Cardiac septum (tissue), 1 donor: ENCODE data around the gene SNRNP40. TPM values are rescaled to one million over a fixed set of nuclear protein-coding genes. Genes with fewer than 3 reads are reported as not detected.

Experiments used
- DNase-seq: peaks from one replicate; pipeline ENCODE4 v3.0.0-alpha.2; 2020; ENCODE audit warnings: low spot score
- intact Hi-C: fragments of 100-400 bp; cut with DNase I; formaldehyde crosslinking; loops from one replicate; pipeline ENCODE4 v1.14.0; 2022
- long read RNA-seq: library from polyadenylated mRNA; unstranded; transcript quantifications from one replicate; pipeline ENCODE4 v2.0.0, GENCODE V29; 2021
- total RNA-seq: library from RNA; stranded (reverse); fragmentation: NEBNext Ultra II Directional; extraction: Animal tissue kit (Norgen Biotek cat#: 25700); gene quantifications from one replicate; pipeline ENCODE4 v1.2.1, GENCODE V29; 2021
- donor health status: DM: no; HTN: no; CAD: no.

SNRNP40 gene
- 21.6 TPM for total RNA-seq
- long read RNA-seq, transcript SNRNP40-201 (10 exons, 1,597 nt), result major isoform, 21 of 289 reads
- long read RNA-seq, partial matches to known transcripts, result 8 of 289 reads
- long read RNA-seq, other reads (novel, unspliced or antisense), result 260 of 289 reads

DNA sequence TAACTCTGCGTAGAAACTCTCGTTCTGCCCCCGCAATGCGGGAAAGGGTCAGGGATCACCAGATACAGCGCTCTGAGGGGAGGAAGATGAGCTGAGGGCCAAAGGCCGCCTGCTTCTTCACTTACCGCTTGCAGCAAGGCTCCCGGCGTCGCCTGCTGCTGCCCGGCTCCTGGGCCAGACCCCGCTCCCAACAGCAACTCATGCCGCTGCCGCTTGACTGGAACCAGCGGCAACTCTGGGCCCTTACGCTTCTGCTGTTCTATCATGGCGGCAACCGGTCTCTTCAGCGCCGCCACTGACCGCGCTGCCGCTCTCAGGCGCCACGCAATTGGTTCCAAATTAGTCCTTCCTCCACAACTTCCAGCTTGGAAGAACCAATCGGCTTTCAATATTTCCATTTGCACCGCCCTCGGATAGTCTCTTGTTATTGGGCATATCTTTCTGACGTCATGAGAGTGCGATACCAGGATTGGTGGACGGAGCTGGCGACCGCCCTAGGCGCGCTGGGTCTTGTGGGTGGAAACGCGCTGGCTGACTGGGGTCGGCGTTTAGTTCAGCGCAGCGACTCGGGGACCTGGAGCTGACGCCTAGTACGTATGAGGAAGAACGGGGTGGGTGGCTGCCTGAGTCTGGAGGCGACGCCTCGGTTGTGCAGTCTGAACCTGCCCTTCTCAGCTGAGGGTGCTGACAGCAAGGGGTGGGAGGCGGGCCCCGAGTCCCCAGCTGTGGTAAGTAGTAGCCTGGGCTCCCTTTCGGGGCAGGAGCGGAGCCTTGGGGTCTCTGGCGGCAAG lies at the start of gene SNRNP40, which contains the start of gene ZCCHC17:
Gene SNRNP40 (minus strand): TSS at position 303 of the 791 bp plus-strand sequence. CDS start 37 bp downstream, at position 266.
Gene ZCCHC17 (plus strand): TSS at position 547 of the 791 bp plus-strand sequence. CDS start 13,067 bp downstream, outside the sequence.
- intact Hi-C loops, result loop anchor here (10.0 kb wide), 1 partner anchor 232 kb away; the partner anchor contains the start of gene PUM1
- peak; percentile 96 for DNase-seq

DNA sequence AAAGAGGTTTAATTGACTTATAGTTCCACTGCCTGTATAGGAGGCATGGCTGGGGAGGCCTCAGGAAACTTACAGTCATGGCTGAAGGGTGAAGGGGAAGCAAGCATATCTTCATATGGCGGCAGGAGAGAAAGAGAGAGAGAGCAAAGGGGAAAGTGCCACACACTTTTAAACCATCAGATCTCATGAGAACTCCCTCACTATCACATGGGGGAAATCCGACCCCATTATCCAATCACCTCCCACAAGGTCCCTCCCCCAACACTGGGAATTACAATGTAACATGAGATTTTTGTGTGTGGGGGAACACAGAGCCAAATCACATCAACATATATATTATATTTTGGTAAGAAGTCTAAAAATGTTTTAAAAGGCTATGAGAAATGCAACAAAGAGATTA lies 49.0 kb upstream of the SNRNP40 start:
- intact Hi-C loops, result no loop called here
- no peak for DNase-seq

- DNase-seq, result no peak
- intact Hi-C loops, result no loop called here
Measured at GRCh38 chr1:31344503-31344902, 47.9 kb upstream of the SNRNP40 start.

DNA sequence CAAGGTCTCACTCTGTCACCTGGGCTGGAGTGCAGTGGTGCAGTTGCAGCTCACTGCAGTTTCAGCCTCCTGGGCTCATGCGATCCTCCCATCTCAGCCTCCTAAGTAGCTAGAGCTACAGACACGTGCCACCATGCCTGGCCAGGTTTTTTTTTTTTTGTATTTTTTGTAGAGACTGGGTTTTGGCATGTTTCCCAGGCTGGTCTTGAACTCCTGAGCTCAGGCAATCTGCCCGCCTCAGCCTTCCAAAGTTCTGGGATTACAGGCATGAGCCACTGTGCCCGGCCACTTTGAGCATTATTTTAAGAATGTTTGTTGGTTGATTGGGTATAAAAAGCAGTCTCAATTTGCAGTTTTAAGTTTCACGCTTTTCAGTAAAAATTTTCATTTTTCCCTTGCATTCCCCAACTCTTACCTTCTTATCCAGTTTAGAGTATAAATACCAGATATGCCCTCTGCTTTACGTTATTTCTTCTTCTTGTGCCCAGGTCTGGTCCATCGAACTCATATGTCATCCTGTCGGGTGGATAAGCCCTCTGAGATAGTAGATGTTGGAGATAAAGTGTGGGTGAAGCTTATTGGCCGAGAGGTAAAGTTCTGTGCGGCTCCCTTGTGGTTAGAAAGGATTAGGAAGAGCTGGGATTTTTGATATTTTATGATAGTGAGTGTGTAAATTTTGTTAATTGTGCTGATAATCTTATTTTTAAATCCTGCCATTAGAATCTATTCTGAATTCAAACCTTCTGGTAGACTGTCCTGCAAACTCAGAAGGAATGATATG lies 40.3 kb upstream of the SNRNP40 start:
- no peak for DNase-seq
- intact Hi-C loops, result no loop called here

- no peak for DNase-seq
- intact Hi-C loops, result loop anchor here (2.0 kb wide), 1 partner anchor 150 kb away; no protein-coding TSS in a partner anchor
Measured at GRCh38 chr1:31335007-31335406, 38.4 kb upstream of the SNRNP40 start.

- DNase-seq, result no peak
- intact Hi-C loops, result no loop called here
Measured at GRCh38 chr1:31327381-31327780, 30.8 kb upstream of the SNRNP40 start.

DNA sequence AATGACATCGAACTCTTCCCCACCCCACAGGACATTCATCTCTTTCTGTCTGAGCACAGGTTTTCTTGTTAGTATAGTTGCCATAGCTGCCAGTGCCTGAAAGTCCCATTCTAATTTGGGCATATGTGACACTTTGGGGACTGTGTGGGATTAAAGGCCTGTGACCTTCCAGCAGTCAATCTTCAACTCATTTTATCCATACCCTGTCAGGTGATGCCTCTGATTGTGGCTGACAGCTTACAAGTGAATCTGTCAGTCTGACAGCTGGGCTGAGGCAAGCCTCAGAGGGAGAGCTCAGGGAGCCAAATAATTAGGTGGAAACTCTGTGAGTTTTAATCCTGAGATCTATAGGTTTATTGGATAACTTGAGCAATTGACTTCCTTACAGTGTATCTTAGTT lies 29.9 kb upstream of the SNRNP40 start:
- intact Hi-C loops, result no loop called here
- DNase-seq, result no peak

GRCh38 chr1:31324992-31325391 lies 28.4 kb upstream of the SNRNP40 start:
- intact Hi-C loops, result no loop called here

GRCh38 chr1:31324093-31324492 lies 27.5 kb upstream of the SNRNP40 start:
- intact Hi-C loops, result no loop called here
- DNase-seq, result no peak

More at GRCh38 chr1:31324992-31325391, 28.4 kb upstream of the SNRNP40 start:
- no peak for DNase-seq

DNA sequence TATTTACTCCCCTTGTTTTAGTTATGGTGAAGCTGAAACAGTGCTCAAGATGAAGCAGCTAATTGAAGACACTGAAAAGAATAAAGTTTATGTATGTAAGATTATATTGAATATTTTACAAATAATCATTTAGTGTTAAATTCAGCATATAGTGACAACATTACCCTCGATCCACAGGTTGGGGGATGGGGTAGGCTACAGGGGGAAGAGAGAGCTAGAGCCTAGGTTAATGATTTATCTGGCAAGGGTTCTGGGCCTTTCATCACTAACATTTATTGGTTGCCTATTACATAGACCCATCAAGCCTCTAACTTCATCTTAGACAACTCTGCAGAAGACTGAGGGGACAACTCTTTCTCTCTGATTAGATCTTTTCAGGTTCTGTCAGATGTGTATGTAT lies 21.6 kb upstream of the SNRNP40 start:
- no peak for DNase-seq

GRCh38 chr1:31315902-31316301 lies 19.3 kb upstream of the SNRNP40 start:
- intact Hi-C loops, result no loop called here
- no peak for DNase-seq

More for the DNA sequence above, 21.6 kb upstream of the SNRNP40 start:
- intact Hi-C loops, result no loop called here

DNA sequence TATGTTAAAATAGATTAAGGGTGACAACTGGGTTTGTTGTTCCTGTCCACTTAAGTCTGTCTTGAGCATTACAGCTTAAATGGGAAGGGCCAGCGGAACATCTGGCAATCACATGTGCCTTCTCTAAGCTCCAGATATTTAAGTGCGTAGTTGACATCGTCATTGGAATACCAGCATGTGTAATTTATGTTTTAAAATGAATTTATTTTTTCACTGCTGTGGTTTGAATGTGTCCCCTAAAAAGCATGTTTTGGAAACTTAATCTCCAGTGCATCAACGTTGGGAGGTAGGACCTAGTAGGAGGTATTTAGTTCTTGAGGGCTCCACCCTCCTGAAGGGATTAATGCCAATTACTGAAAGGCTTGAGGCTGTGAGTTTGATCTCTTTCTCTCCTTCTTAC lies 13.6 kb upstream of the SNRNP40 start:
- no peak for DNase-seq
- intact Hi-C loops, result no loop called here

- intact Hi-C loops, result no loop called here
- no peak for DNase-seq
Measured at GRCh38 chr1:31308036-31308435, 11.4 kb upstream of the SNRNP40 start.

DNA sequence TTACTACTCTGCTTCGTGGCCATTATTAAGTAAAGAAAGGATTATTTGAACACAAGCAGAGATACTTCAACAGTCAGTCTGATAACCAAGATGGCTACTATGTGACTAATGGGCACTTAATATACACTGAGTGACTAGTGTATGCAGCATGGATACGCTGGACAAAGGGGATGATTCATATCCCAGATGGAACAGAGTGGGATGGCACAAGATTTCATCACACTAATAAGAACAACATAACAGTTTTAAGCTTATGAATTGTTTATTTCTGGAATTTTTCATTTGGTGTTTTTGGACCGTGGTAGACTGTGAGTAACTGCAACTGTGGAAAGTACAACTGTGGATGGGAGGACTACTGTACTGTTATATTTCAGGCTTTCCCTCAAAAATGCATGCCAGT lies 9.7 kb upstream of the SNRNP40 start:
- intact Hi-C loops, result no loop called here
- DNase-seq, result no peak

- intact Hi-C loops, result no loop called here
- no peak for DNase-seq
Measured at GRCh38 chr1:31302709-31303441, 6.3 kb upstream of the SNRNP40 start.

GRCh38 chr1:31300193-31300592 lies 3.6 kb upstream of the SNRNP40 start:
- DNase-seq, result no peak
- intact Hi-C loops, result no loop called here

DNA sequence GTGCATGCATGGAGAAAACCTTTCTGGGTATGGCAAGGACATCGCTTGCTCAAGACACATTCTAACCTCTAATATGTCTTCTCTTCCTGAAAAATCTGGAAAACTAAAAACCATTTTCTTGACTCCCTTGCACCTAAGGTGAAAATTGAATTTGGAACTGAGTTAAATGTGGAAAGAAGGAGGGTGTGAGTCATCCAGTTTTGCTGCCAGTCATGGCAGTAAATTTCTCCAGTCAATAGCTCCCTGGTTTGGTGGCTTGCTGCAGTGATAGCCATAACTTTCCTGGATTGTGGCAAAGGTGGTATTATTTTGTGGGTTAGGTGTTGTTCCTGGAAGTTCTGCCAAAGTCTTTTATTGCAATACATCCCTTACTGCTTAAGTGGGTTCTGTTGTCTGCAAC lies 2.8 kb upstream of the SNRNP40 start:
- no peak for DNase-seq
- intact Hi-C loops, result loop anchor here (10.0 kb wide), 1 partner anchor 235 kb away; the partner anchor contains the start of gene PUM1

GRCh38 chr1:31297277-31298247 lies 974 bp upstream of the SNRNP40 start:
- intact Hi-C loops, result loop anchor here (10.0 kb wide), 1 partner anchor 233 kb away; the partner anchor contains the start of gene PUM1

More at GRCh38 chr1:31297277-31298247, 974 bp upstream of the SNRNP40 start:
- no peak for DNase-seq
